Measurements from ENCODE around the gene SPAG16. TPM values are rescaled to one million over a fixed set of nuclear protein-coding genes. Genes with fewer than 3 reads are reported as not detected.

Gene SPAG16
- total RNA-seq, 2 experiments from 2014 or later = 2.8 to 3.2 TPM

GRCh38 chr2:214310319-214310718, 1026.1 kb downstream of the SPAG16 start:
- no peak for DNase-seq
- POLR2A ChIA-PET = no interaction called here
- H3K9me3 Mint-ChIP-seq = peaks cover 3% of the 10 kb centered on the region
- Histone ChIP-seq H3K4me3 (ENCODE audit: low read length) (no peak overlapping the region), H3K4me1 (ENCODE audit: insufficient read depth, low read length) (no peaks in the 10 kb centered on the region), H3K27ac (ENCODE audit: low read depth in 1 of 2, low read length in 2 of 2) (no peak overlapping the region), H3K36me3 (ENCODE audit: insufficient read depth, low read length) (no peaks in the 10 kb centered on the region), H3K9me3 (ENCODE audit: control insufficient read depth in 1 of 2, insufficient read depth in 1 of 2, low read length in 2 of 2) (no peaks in the 10 kb centered on the region), H3K27me3 (ENCODE audit: control insufficient read depth in 1 of 2, insufficient read depth in 2 of 2, low read length in 2 of 2) (no peaks in the 10 kb centered on the region)
- H3K27ac Mint-ChIP-seq = no peak overlapping the region
- no peaks in the 10 kb centered on the region for H3K27me3 Mint-ChIP-seq
- H3K36me3 Mint-ChIP-seq (ENCODE audit: low read depth) = no peaks in the 10 kb centered on the region
- no peaks in the 10 kb centered on the region for H3K4me1 Mint-ChIP-seq (ENCODE audit: low read depth)
- ATAC-seq (ENCODE audit: poor library complexity) = no peak
- intact Hi-C loops (cut with DNase I, micrococcal nuclease) = no loop called here
- H3K4me3 Mint-ChIP-seq = no peak overlapping the region
- CTCF ChIA-PET = no interaction called here
- TF ChIP-seq, protein P1, sequence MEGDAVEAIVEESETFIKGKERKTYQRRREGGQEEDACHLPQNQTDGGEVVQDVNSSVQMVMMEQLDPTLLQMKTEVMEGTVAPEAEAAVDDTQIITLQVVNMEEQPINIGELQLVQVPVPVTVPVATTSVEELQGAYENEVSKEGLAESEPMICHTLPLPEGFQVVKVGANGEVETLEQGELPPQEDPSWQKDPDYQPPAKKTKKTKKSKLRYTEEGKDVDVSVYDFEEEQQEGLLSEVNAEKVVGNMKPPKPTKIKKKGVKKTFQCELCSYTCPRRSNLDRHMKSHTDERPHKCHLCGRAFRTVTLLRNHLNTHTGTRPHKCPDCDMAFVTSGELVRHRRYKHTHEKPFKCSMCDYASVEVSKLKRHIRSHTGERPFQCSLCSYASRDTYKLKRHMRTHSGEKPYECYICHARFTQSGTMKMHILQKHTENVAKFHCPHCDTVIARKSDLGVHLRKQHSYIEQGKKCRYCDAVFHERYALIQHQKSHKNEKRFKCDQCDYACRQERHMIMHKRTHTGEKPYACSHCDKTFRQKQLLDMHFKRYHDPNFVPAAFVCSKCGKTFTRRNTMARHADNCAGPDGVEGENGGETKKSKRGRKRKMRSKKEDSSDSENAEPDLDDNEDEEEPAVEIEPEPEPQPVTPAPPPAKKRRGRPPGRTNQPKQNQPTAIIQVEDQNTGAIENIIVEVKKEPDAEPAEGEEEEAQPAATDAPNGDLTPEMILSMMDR (IDR thresholded peaks at IDR 0.05) = no peak

DNA sequence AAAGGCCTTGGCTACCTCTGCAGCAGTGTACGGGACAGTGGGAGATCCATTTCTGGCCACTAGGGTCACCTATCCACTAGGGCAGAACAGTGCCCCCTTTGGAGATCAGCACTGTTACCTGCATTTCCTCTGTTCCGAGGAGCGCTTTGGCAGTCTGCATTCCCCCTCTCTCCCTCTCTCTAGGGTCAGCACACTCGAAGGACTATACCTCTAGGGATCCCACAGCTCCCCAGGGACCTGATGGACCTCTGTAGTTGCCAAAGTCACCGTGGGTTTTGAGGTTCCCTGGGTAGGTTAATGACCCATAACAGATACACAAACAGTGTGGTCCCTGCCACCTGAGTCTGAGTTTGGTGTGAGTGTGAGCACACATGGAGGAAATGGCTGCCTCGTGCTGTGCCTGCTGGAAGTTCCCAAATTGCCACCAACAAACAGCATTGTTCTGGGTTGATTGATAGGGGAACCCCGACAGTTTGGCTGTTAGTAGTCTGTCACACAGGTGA, 1026.8 kb downstream of the SPAG16 start:
- Mint-ChIP-seq H3K27ac (no peak overlapping the region), H3K4me3 (no peak overlapping the region), H3K9me3 (peaks cover 3% of the 10 kb centered on the region), H3K27me3 (no peaks in the 10 kb centered on the region), H3K36me3 (ENCODE audit: low read depth) (no peaks in the 10 kb centered on the region), H3K4me1 (ENCODE audit: low read depth) (no peaks in the 10 kb centered on the region)
- TF ChIP-seq, protein P1 (IDR thresholded peaks at IDR 0.05) = no peak
- no peaks in the 10 kb centered on the region for H3K27me3 ChIP-seq (ENCODE audit: control insufficient read depth in 1 of 2, insufficient read depth in 2 of 2, low read length in 2 of 2)
- no peaks in the 10 kb centered on the region for H3K36me3 ChIP-seq (ENCODE audit: insufficient read depth, low read length)
- DNase-seq = no peak
- ChIA-PET CTCF (no interaction called here), POLR2A (no interaction called here)
- H3K4me1 ChIP-seq (ENCODE audit: insufficient read depth, low read length) = no peaks in the 10 kb centered on the region
- H3K27ac ChIP-seq (ENCODE audit: low read depth in 1 of 2, low read length in 2 of 2) = no peak overlapping the region
- H3K4me3 ChIP-seq (ENCODE audit: low read length) = no peak overlapping the region
- no peaks in the 10 kb centered on the region for H3K9me3 ChIP-seq (ENCODE audit: control insufficient read depth in 1 of 2, insufficient read depth in 1 of 2, low read length in 2 of 2)
- ATAC-seq (ENCODE audit: poor library complexity) = no peak
- intact Hi-C loops (cut with DNase I, micrococcal nuclease) = no loop called here

DNA sequence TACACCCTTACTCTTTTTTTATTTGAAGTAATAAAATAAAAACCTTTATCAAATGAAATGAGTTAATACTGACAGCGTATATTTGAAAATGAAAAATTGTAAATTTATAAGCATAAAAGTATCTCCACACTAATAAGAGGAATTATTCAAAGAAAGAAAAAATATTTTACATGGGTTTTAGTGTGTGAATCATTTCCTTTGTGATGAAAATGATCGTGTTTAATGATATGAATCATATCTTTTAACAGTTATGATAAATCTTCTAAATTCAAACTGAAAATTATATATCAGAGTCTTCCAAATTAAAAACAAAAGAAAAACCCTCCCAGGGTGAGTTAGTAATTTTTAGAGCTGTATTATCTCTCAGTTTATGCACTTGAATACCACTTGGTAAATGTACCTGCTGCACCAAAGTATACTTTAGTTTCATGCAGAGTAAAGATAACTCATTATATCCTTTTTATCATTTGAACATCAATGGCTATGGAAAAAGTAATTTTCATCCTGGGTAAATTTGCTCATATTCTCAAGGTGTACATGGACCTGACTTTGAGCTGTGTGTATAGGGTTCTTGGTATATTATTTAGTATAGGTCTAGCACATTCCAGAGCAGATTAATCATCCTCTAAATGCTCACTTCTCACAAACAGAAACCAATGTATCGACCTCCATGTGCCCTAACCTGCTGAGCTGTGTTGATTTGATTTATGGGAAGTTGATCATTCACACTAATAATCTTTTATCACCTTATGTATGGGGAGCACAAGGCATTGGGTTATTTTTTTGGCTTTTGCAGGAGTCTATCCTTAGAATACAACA, 1027.9 kb downstream of the SPAG16 start:
- H3K27ac ChIP-seq (ENCODE audit: low read depth in 1 of 2, low read length in 2 of 2) = no peak overlapping the region
- POLR2A ChIA-PET = no interaction called here
- ATAC-seq (ENCODE audit: poor library complexity) (no peak), DNase-seq (no peak)
- no peak overlapping the region for H3K27ac Mint-ChIP-seq
- no peaks in the 10 kb centered on the region for H3K36me3 Mint-ChIP-seq (ENCODE audit: low read depth)
- H3K4me1 ChIP-seq (ENCODE audit: insufficient read depth, low read length) = no peaks in the 10 kb centered on the region
- H3K27me3 ChIP-seq (ENCODE audit: control insufficient read depth in 1 of 2, insufficient read depth in 2 of 2, low read length in 2 of 2) = no peaks in the 10 kb centered on the region
- H3K4me1 Mint-ChIP-seq (ENCODE audit: low read depth) = no peaks in the 10 kb centered on the region
- H3K4me3 ChIP-seq (ENCODE audit: low read length) = no peak overlapping the region
- H3K27me3 Mint-ChIP-seq = no peaks in the 10 kb centered on the region
- peaks cover 3% of the 10 kb centered on the region for H3K9me3 Mint-ChIP-seq
- no peak overlapping the region for H3K4me3 Mint-ChIP-seq
- TF ChIP-seq, protein P1 (IDR thresholded peaks at IDR 0.05) = no peak
- H3K9me3 ChIP-seq (ENCODE audit: control insufficient read depth in 1 of 2, insufficient read depth in 1 of 2, low read length in 2 of 2) = no peaks in the 10 kb centered on the region
- no peaks in the 10 kb centered on the region for H3K36me3 ChIP-seq (ENCODE audit: insufficient read depth, low read length)
- CTCF ChIA-PET = no interaction called here
- intact Hi-C loops (cut with DNase I, micrococcal nuclease) = no loop called here
